MCF 10A (cell line): Measurements from ENCODE around the gene SNX3. TPM values are rescaled to one million over a fixed set of nuclear protein-coding genes. Genes with fewer than 3 reads are reported as not detected.
"Not testable (repeated sequence)": the region's sequence is repeated elsewhere in the genome, so short reads cannot be mapped to it uniquely, and the experiment has no call there.

Source experiments
- BruUV-seq: library from RNA; stranded (reverse); fragments of 400-500 nt; replicated peaks from 2 replicates; lab custom pipeline; 2021; lab: Mats Ljungman, UMichigan
- CTCF ChIA-PET: fragments of 300-600 bp; sonication (Branson Sonifier 250); formaldehyde crosslinking; extraction: SDS; loops from one replicate; lab custom pipeline; 2021; ENCODE audit warnings: antibody characterized with exemption, inconsistent platforms; lab: Yijun Ruan, JAX
- POLR2A ChIA-PET: fragments of 300-600, 350-650 bp; sonication (Branson Sonifier 250); formaldehyde crosslinking; extraction: SDS; loops from one replicate; lab custom pipeline; 2020; ENCODE audit warnings: antibody characterized with exemption, inconsistent platforms; lab: Yijun Ruan, JAX
- DNase-seq: peaks from one replicate; pipeline ENCODE4 v3.0.0-alpha.2; 2018; ENCODE audit not compliant: unreplicated experiment
- H3K27ac Mint-ChIP-seq: one replicate; pipeline ENCODE4 v1.8.0; 2022; ENCODE audit warnings: mild to moderate bottlenecking, low read depth, mixed read lengths; ENCODE audit not compliant: unreplicated experiment
- H3K27me3 Mint-ChIP-seq: one replicate; pipeline ENCODE4 v1.8.0; 2022; ENCODE audit warnings: mixed read lengths; ENCODE audit not compliant: insufficient read depth, unreplicated experiment
- H3K36me3 Mint-ChIP-seq: one replicate; pipeline ENCODE4 v1.8.0; 2022; ENCODE audit warnings: mild to moderate bottlenecking, moderate library complexity, mixed read lengths; ENCODE audit not compliant: insufficient read depth, unreplicated experiment
- H3K4me1 Mint-ChIP-seq: one replicate; pipeline ENCODE4 v1.8.0; 2022; ENCODE audit warnings: mixed read lengths; ENCODE audit not compliant: insufficient read depth, unreplicated experiment
- H3K4me3 Mint-ChIP-seq: one replicate; pipeline ENCODE4 v1.8.0; 2022; ENCODE audit warnings: mild to moderate bottlenecking, moderate library complexity, mixed read lengths; ENCODE audit not compliant: unreplicated experiment
- H3K9me3 Mint-ChIP-seq: one replicate; pipeline ENCODE4 v1.8.0; 2022; ENCODE audit warnings: mixed read lengths; ENCODE audit not compliant: unreplicated experiment
- CTCF ChIP-seq: fragments of 200-600 bp; IDR thresholded peaks from one replicate; pipeline ENCODE4 v1.8.0; 2022; ENCODE audit warnings: antibody characterized with exemption, mild to moderate bottlenecking; ENCODE audit not compliant: unreplicated experiment
- intact Hi-C: fragments of 100-400 bp; cut with micrococcal nuclease; formaldehyde crosslinking; loops from 2 replicates; pipeline ENCODE4 v1.14.1; 2022
- total RNA-seq: library from RNA; stranded (reverse); gene quantifications from 2 replicates; pipeline ENCODE4 v1.2.3, GENCODE V29; 2022

SNX3 gene
- total RNA-seq, 1 experiment from 2014 or later = 114 TPM

GRCh38 chr6:108277831-108278230, 17.0 kb upstream of the SNX3 start:
- BruUV-seq = no TSS peak
- Mint-ChIP-seq H3K36me3 (no peaks in the 10 kb centered on the region), H3K27ac (no peak overlapping the region), H3K9me3 (no peaks in the 10 kb centered on the region), H3K4me3 (no peak overlapping the region), H3K27me3 (no peaks in the 10 kb centered on the region), H3K4me1 (no peaks in the 10 kb centered on the region)
- DNase-seq = peak; percentile 25
- POLR2A ChIA-PET = no interaction called here
- CTCF ChIA-PET = no interaction called here
- intact Hi-C loops = no loop called here
- no peak for TF ChIP-seq CTCF

- no TSS peak for BruUV-seq
- POLR2A ChIA-PET = no interaction called here
- intact Hi-C loops = no loop called here
- no peak overlapping the region for H3K27ac Mint-ChIP-seq
- H3K4me1 Mint-ChIP-seq = no peaks in the 10 kb centered on the region
- CTCF ChIA-PET = no interaction called here
- DNase-seq = no peak
- no peaks in the 10 kb centered on the region for H3K27me3 Mint-ChIP-seq
- no peaks in the 10 kb centered on the region for H3K9me3 Mint-ChIP-seq
- TF ChIP-seq CTCF = no peak
- no peak overlapping the region for H3K4me3 Mint-ChIP-seq
- H3K36me3 Mint-ChIP-seq = no peaks in the 10 kb centered on the region
Measured at GRCh38 chr6:108277295-108277694, 16.5 kb upstream of the SNX3 start.

- Mint-ChIP-seq H3K4me3 (no peak overlapping the region), H3K27ac (no peak overlapping the region), H3K27me3 (no peaks in the 10 kb centered on the region), H3K9me3 (no peaks in the 10 kb centered on the region), H3K4me1 (no peaks in the 10 kb centered on the region), H3K36me3 (no peaks in the 10 kb centered on the region)
- POLR2A ChIA-PET = no interaction called here
- intact Hi-C loops = no loop called here
- BruUV-seq = no TSS peak
- CTCF ChIA-PET = interaction anchor here (0.7 kb wide), 1 partner anchor 85 kb away, joined by 4 read pairs; no protein-coding TSS in a partner anchor
- TF ChIP-seq CTCF = no peak
- DNase-seq = no peak
Measured at GRCh38 chr6:108275976-108276375, 15.1 kb upstream of the SNX3 start.

GRCh38 chr6:108274546-108274945, 13.7 kb upstream of the SNX3 start:
- Mint-ChIP-seq H3K27me3 (no peaks in the 10 kb centered on the region), H3K9me3 (no peaks in the 10 kb centered on the region), H3K4me1 (no peaks in the 10 kb centered on the region), H3K27ac (no peak overlapping the region), H3K4me3 (no peak overlapping the region), H3K36me3 (no peaks in the 10 kb centered on the region)
- ChIA-PET POLR2A (no interaction called here), CTCF (no interaction called here)
- no peak for DNase-seq
- BruUV-seq = no TSS peak
- TF ChIP-seq CTCF = no peak
- intact Hi-C loops = no loop called here

GRCh38 chr6:108269955-108270354, 9.1 kb upstream of the SNX3 start:
- H3K27me3 Mint-ChIP-seq, H3K4me1 Mint-ChIP-seq, CTCF ChIA-PET, H3K27ac Mint-ChIP-seq, POLR2A ChIA-PET, H3K36me3 Mint-ChIP-seq, DNase-seq, intact Hi-C loops, H3K4me3 Mint-ChIP-seq, BruUV-seq, H3K9me3 Mint-ChIP-seq: not testable (repeated sequence)
